ENCODE data around the gene SEC14L5. TPM values are rescaled to one million over a fixed set of nuclear protein-coding genes. Genes with fewer than 3 reads are reported as not detected.

The SEC14L5 gene
- polyA plus RNA-seq, 3 donors = 0.03 TPM; not detected in 2

- Mint-ChIP-seq H3K9me3 (no peaks in the 10 kb centered on the region), H3K4me3 (no peak overlapping the region), H3K27ac (no peak overlapping the region), H3K4me1 (no peaks in the 10 kb centered on the region), H3K27me3 (ENCODE audit: low read depth in 3 of 3) (peaks cover 0 to 3% (median 2%) of the 10 kb centered on the region in 3 donors), H3K36me3 (no peaks in the 10 kb centered on the region)
- Histone ChIP-seq H2AFZ (ENCODE audit: insufficient read depth, low read depth, low read length, poor library complexity, severe bottlenecking) (no peak overlapping the region), H3K27me3 (ENCODE audit: control insufficient read depth in 2 of 2, insufficient read depth in 2 of 2, low read length in 2 of 2) (no peaks in the 10 kb centered on the region), H3K4me2 (replicated peaks; ENCODE audit: extremely low read depth, low read length, poor library complexity, severe bottlenecking) (no peak overlapping the region), H4K20me1 (ENCODE audit: insufficient read depth, low read length) (no peaks in the 10 kb centered on the region), H3K4me1 (ENCODE audit: control insufficient read depth in 1 of 2, insufficient read depth in 2 of 2, low read length in 2 of 2) (no peaks in the 10 kb centered on the region), H3K9me3 (replicated peaks in 1 of 2; ENCODE audit: control insufficient read depth in 1 of 2, insufficient read depth in 1 of 2, low read length in 2 of 2) (no peaks in the 10 kb centered on the region), H3K9ac (ENCODE audit: insufficient read depth, low read length, poor library complexity, severe bottlenecking) (no peak overlapping the region), H3K79me2 (ENCODE audit: insufficient read depth, low read length) (no peaks in the 10 kb centered on the region), H3K36me3 (replicated peaks in 1 of 2; ENCODE audit: control insufficient read depth in 1 of 2, insufficient read depth in 2 of 2, low read length in 2 of 2) (no peaks in the 10 kb centered on the region), H3K27ac (ENCODE audit: low read depth in 1 of 2, low read length in 2 of 2) (no peak overlapping the region), H3K4me3 (replicated peaks in 1 of 3; ENCODE audit: low read depth in 2 of 3, low read length in 3 of 3) (no peak overlapping the region)
- WGBS (ENCODE audit: insufficient coverage) = 77% methylated on average over 6 of the region's 6 CpGs
- intact Hi-C loops (cut with micrococcal nuclease) = no loop called here
- no peak for DNase-seq
- no peak for TF ChIP-seq CTCF (IDR thresholded peaks at IDR 0.05)
Measured at GRCh38 chr16:4911970-4912386, 46.2 kb upstream of the SEC14L5 start.

GRCh38 chr16:4913130-4913773 is 44.9 kb upstream of the SEC14L5 start:
- no peaks in the 10 kb centered on the region for H3K9me3 Mint-ChIP-seq
- H3K27me3 ChIP-seq (ENCODE audit: control insufficient read depth in 2 of 2, insufficient read depth in 2 of 2, low read length in 2 of 2) = no peaks in the 10 kb centered on the region
- no peak overlapping the region for H3K4me3 Mint-ChIP-seq
- DNase-seq = no peak
- H3K4me3 ChIP-seq (replicated peaks in 1 of 3; ENCODE audit: low read depth in 2 of 3, low read length in 3 of 3) = no peak overlapping the region
- no peaks in the 10 kb centered on the region for H3K4me1 Mint-ChIP-seq
- no peak overlapping the region for H3K9ac ChIP-seq (ENCODE audit: insufficient read depth, low read length, poor library complexity, severe bottlenecking)
- no peaks in the 10 kb centered on the region for H3K36me3 Mint-ChIP-seq
- H4K20me1 ChIP-seq (ENCODE audit: insufficient read depth, low read length) = no peaks in the 10 kb centered on the region
- no peak overlapping the region for H3K27ac Mint-ChIP-seq
- no peaks in the 10 kb centered on the region for H3K36me3 ChIP-seq (replicated peaks in 1 of 2; ENCODE audit: control insufficient read depth in 1 of 2, insufficient read depth in 2 of 2, low read length in 2 of 2)
- no peak for TF ChIP-seq CTCF (IDR thresholded peaks at IDR 0.05)
- 92% methylated on average over 6 of the region's 7 CpGs for WGBS (ENCODE audit: insufficient coverage)
- no peaks in the 10 kb centered on the region for H3K9me3 ChIP-seq (replicated peaks in 1 of 2; ENCODE audit: control insufficient read depth in 1 of 2, insufficient read depth in 1 of 2, low read length in 2 of 2)
- H3K27ac ChIP-seq (ENCODE audit: low read depth in 1 of 2, low read length in 2 of 2) = no peak overlapping the region
- no peak overlapping the region for H3K4me2 ChIP-seq (replicated peaks; ENCODE audit: extremely low read depth, low read length, poor library complexity, severe bottlenecking)
- intact Hi-C loops (cut with micrococcal nuclease) = no loop called here
- H3K4me1 ChIP-seq (ENCODE audit: control insufficient read depth in 1 of 2, insufficient read depth in 2 of 2, low read length in 2 of 2) = no peaks in the 10 kb centered on the region
- H2AFZ ChIP-seq (ENCODE audit: insufficient read depth, low read depth, low read length, poor library complexity, severe bottlenecking) = no peak overlapping the region
- H3K27me3 Mint-ChIP-seq (ENCODE audit: low read depth in 3 of 3) = peaks cover 2 to 7% (median 2%) of the 10 kb centered on the region in 3 donors
- no peaks in the 10 kb centered on the region for H3K79me2 ChIP-seq (ENCODE audit: insufficient read depth, low read length)

All from CD14-positive monocyte (primary cell).